Measurements from ENCODE around the gene HELZ. TPM values are rescaled to one million over a fixed set of nuclear protein-coding genes. Genes with fewer than 3 reads are reported as not detected.
A peak's percentile ranks its signal among the peaks of the same experiment; 100 is the strongest.
"Not testable (repeated sequence)": the region's sequence is repeated elsewhere in the genome, so short reads cannot be mapped to it uniquely, and the experiment has no call there.

Gene HELZ
- total RNA-seq, 2 donors from 2014 or later = 51.4 to 74.7 TPM

GRCh38 chr17:67200727-67201301 lies 44.2 kb downstream of the HELZ start:
- TF ChIP-seq, protein P1, sequence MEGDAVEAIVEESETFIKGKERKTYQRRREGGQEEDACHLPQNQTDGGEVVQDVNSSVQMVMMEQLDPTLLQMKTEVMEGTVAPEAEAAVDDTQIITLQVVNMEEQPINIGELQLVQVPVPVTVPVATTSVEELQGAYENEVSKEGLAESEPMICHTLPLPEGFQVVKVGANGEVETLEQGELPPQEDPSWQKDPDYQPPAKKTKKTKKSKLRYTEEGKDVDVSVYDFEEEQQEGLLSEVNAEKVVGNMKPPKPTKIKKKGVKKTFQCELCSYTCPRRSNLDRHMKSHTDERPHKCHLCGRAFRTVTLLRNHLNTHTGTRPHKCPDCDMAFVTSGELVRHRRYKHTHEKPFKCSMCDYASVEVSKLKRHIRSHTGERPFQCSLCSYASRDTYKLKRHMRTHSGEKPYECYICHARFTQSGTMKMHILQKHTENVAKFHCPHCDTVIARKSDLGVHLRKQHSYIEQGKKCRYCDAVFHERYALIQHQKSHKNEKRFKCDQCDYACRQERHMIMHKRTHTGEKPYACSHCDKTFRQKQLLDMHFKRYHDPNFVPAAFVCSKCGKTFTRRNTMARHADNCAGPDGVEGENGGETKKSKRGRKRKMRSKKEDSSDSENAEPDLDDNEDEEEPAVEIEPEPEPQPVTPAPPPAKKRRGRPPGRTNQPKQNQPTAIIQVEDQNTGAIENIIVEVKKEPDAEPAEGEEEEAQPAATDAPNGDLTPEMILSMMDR (conservative IDR thresholded peaks at IDR 0.05) = peak; percentile 74
- 82 to 93% methylated on average over 3 to 4 of the region's 4 CpGs for WGBS, 2 experiments (ENCODE audit: insufficient coverage in 1 of 2, insufficient read length in 1 of 2)
- Histone ChIP-seq H3K9me3 (ENCODE audit: control insufficient read depth, low read length) (no peaks in the 10 kb centered on the region), H3K27ac (ENCODE audit: low read depth, low read length) (no peak overlapping the region), H3K27me3 (ENCODE audit: control insufficient read depth, insufficient read depth, low read length, poor library complexity, severe bottlenecking) (no peaks in the 10 kb centered on the region), H3K4me1 (ENCODE audit: control insufficient read depth, insufficient read depth, low read length) (no peaks in the 10 kb centered on the region), H3K9ac (ENCODE audit: extremely low read depth, low read length, poor library complexity, severe bottlenecking) (no peak overlapping the region), H3K36me3 (ENCODE audit: control insufficient read depth, insufficient read depth, low read length) (peaks cover 71% of the 10 kb centered on the region), H3K4me3 (ENCODE audit: low read length) (no peak overlapping the region)
- no peaks in the 10 kb centered on the region for H3K27me3 Mint-ChIP-seq (ENCODE audit: insufficient read depth)
- DNase-seq = no peak
- H3K36me3 Mint-ChIP-seq (ENCODE audit: low read depth) = peaks cover 54% of the 10 kb centered on the region
- peak overlapping the region; percentile 52 for H3K27ac Mint-ChIP-seq
- no peaks in the 10 kb centered on the region for H3K4me1 Mint-ChIP-seq
- peaks cover 3% of the 10 kb centered on the region for H3K9me3 Mint-ChIP-seq
- no peak overlapping the region for H3K4me3 Mint-ChIP-seq

- no peaks in the 10 kb centered on the region for H3K27me3 ChIP-seq (ENCODE audit: control insufficient read depth, insufficient read depth, low read length, poor library complexity, severe bottlenecking)
- H3K9ac ChIP-seq (ENCODE audit: extremely low read depth, low read length, poor library complexity, severe bottlenecking) = no peak overlapping the region
- no peak overlapping the region for H3K4me3 ChIP-seq (ENCODE audit: low read length)
- WGBS, 2 experiments (ENCODE audit: insufficient coverage in 1 of 2, insufficient read length in 1 of 2) = 87 to 94% methylated on average over 3 of the region's 3 CpGs
- H3K27me3 Mint-ChIP-seq (ENCODE audit: insufficient read depth) = no peaks in the 10 kb centered on the region
- H3K9me3 Mint-ChIP-seq = peaks cover 3% of the 10 kb centered on the region
- peaks cover 49% of the 10 kb centered on the region for H3K36me3 Mint-ChIP-seq (ENCODE audit: low read depth)
- H3K4me1 ChIP-seq (ENCODE audit: control insufficient read depth, insufficient read depth, low read length) = peaks cover 5% of the 10 kb centered on the region
- no peak overlapping the region for H3K4me3 Mint-ChIP-seq
- no peaks in the 10 kb centered on the region for H3K9me3 ChIP-seq (ENCODE audit: control insufficient read depth, low read length)
- no peak for DNase-seq
- H3K27ac Mint-ChIP-seq = no peak overlapping the region
- H3K36me3 ChIP-seq (ENCODE audit: control insufficient read depth, insufficient read depth, low read length) = peaks cover 63% of the 10 kb centered on the region
- TF ChIP-seq, protein P1 (conservative IDR thresholded peaks at IDR 0.05) = no peak
- H3K4me1 Mint-ChIP-seq = peaks cover 15% of the 10 kb centered on the region
- no peak overlapping the region for H3K27ac ChIP-seq (ENCODE audit: low read depth, low read length)
These were observed 46.9 kb downstream of the HELZ start for GRCh38 chr17:67198131-67198530.

GRCh38 chr17:67197023-67197422 lies 48.0 kb downstream of the HELZ start:
- not testable (repeated sequence) for H3K27ac Mint-ChIP-seq
- peaks cover 15% of the 10 kb centered on the region for H3K4me1 Mint-ChIP-seq
- H3K36me3 ChIP-seq (ENCODE audit: control insufficient read depth, insufficient read depth, low read length) = peaks cover 61% of the 10 kb centered on the region

DNA sequence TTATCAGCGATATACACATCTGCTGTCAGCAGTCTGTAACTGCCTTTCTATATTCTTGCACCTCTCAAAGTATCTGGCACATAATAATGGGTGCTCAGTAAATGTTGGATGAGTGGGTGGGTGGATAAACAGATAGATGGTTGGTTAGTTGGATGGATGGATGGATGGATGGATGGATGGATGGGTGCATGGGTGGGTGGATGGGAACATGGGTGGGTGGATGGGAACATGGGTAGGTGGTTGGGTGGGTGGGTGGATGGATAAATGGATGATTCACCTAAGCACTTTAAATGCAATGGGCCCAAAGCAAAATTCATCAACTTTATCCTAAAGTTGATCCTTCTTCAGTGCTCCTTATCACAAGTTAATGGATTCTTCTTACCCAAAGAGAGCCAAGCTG lies 48.6 kb downstream of the HELZ start:
- 100% methylated on average over 1 of the region's 1 CpG; no CpG with 5 or more reads in 1 of the 2 experiments for WGBS, 2 experiments (ENCODE audit: insufficient coverage in 1 of 2, insufficient read length in 1 of 2)
- H3K36me3 Mint-ChIP-seq (ENCODE audit: low read depth) = peaks cover 38% of the 10 kb centered on the region
- peaks cover 55% of the 10 kb centered on the region for H3K36me3 ChIP-seq (ENCODE audit: control insufficient read depth, insufficient read depth, low read length)
- peaks cover 15% of the 10 kb centered on the region for H3K4me1 Mint-ChIP-seq
- H3K27ac ChIP-seq (ENCODE audit: low read depth, low read length) = no peak overlapping the region
- TF ChIP-seq, protein P1 (conservative IDR thresholded peaks at IDR 0.05) = no peak
- no peak overlapping the region for H3K4me3 Mint-ChIP-seq
- H3K27me3 ChIP-seq (ENCODE audit: control insufficient read depth, insufficient read depth, low read length, poor library complexity, severe bottlenecking) = no peaks in the 10 kb centered on the region
- H3K4me3 ChIP-seq (ENCODE audit: low read length) = no peak overlapping the region
- no peaks in the 10 kb centered on the region for H3K27me3 Mint-ChIP-seq (ENCODE audit: insufficient read depth)
- peaks cover 5% of the 10 kb centered on the region for H3K4me1 ChIP-seq (ENCODE audit: control insufficient read depth, insufficient read depth, low read length)
- H3K9me3 ChIP-seq (ENCODE audit: control insufficient read depth, low read length) = no peaks in the 10 kb centered on the region
- H3K9me3 Mint-ChIP-seq = peaks cover 3% of the 10 kb centered on the region
- no peak overlapping the region for H3K9ac ChIP-seq (ENCODE audit: extremely low read depth, low read length, poor library complexity, severe bottlenecking)
- no peak overlapping the region for H3K27ac Mint-ChIP-seq
- no peak for DNase-seq

More at GRCh38 chr17:67197023-67197422, 48.0 kb downstream of the HELZ start:
- H3K9me3 ChIP-seq (ENCODE audit: control insufficient read depth, low read length); DNase-seq; H3K27ac ChIP-seq (ENCODE audit: low read depth, low read length); H3K4me1 ChIP-seq (ENCODE audit: control insufficient read depth, insufficient read depth, low read length); H3K4me3 Mint-ChIP-seq; H3K27me3 Mint-ChIP-seq (ENCODE audit: insufficient read depth); H3K9ac ChIP-seq (ENCODE audit: extremely low read depth, low read length, poor library complexity, severe bottlenecking); H3K27me3 ChIP-seq (ENCODE audit: control insufficient read depth, insufficient read depth, low read length, poor library complexity, severe bottlenecking); H3K9me3 Mint-ChIP-seq; H3K4me3 ChIP-seq (ENCODE audit: low read length): not testable (repeated sequence)
- WGBS, 2 experiments (ENCODE audit: insufficient coverage in 1 of 2, insufficient read length in 1 of 2) = 92 to 100% methylated on average over 3 of the region's 3 CpGs
- peaks cover 41% of the 10 kb centered on the region for H3K36me3 Mint-ChIP-seq (ENCODE audit: low read depth)

Measured in endodermal cell (in vitro differentiated cells).